Cardiac fibroblast (primary cell): Measurements from ENCODE around the gene CELF1.

Experiments
- DNase-seq, 2 donors: peaks; one replicate each; pipeline versions ENCODE4 v3.0.0 to v3.0.0-alpha.2; 2010; ENCODE audit warnings: low read depth in 2 of 2
- H3K4me3 ChIP-seq, 2 donors: replicated peaks in 1 of 2; 1 replicate in 1 of 2; 2 replicates in 1 of 2; pipeline ENCODE4 v1.5.1; 2011; ENCODE audit warnings: low read depth in 2 of 2, low read length in 2 of 2, mild to moderate bottlenecking in 2 of 2, moderate library complexity in 1 of 2
- TF ChIP-seq, protein P1 (sequence below): IDR thresholded peaks from one replicate; pipeline ENCODE4 v1.5.1; 2011; ENCODE audit warnings: low read depth, mild to moderate bottlenecking, low read length, inconsistent platforms

The CELF1 gene

DNA sequence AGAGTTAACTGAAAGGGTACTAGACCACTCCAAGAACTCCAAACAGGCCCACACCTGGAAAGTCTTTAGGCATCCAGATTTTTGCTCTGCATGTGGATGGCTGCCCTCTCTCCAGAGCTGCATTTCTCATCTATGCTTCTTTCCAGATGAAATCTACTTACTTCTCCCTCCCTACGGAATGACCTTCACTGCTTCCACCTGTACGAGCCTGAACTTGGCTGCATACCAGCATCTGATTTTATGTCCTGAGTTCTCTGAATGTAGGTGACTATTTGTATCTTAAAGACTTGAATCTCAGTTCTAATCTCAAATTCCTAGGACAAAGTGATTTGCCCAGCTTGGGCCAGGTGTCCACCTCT lies 13.3 kb downstream of the CELF1 start:
- H3K4me3 ChIP-seq: no peak overlapping the region
- TF ChIP-seq, protein P1, sequence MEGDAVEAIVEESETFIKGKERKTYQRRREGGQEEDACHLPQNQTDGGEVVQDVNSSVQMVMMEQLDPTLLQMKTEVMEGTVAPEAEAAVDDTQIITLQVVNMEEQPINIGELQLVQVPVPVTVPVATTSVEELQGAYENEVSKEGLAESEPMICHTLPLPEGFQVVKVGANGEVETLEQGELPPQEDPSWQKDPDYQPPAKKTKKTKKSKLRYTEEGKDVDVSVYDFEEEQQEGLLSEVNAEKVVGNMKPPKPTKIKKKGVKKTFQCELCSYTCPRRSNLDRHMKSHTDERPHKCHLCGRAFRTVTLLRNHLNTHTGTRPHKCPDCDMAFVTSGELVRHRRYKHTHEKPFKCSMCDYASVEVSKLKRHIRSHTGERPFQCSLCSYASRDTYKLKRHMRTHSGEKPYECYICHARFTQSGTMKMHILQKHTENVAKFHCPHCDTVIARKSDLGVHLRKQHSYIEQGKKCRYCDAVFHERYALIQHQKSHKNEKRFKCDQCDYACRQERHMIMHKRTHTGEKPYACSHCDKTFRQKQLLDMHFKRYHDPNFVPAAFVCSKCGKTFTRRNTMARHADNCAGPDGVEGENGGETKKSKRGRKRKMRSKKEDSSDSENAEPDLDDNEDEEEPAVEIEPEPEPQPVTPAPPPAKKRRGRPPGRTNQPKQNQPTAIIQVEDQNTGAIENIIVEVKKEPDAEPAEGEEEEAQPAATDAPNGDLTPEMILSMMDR: no peak
- DNase-seq: no peak

DNA sequence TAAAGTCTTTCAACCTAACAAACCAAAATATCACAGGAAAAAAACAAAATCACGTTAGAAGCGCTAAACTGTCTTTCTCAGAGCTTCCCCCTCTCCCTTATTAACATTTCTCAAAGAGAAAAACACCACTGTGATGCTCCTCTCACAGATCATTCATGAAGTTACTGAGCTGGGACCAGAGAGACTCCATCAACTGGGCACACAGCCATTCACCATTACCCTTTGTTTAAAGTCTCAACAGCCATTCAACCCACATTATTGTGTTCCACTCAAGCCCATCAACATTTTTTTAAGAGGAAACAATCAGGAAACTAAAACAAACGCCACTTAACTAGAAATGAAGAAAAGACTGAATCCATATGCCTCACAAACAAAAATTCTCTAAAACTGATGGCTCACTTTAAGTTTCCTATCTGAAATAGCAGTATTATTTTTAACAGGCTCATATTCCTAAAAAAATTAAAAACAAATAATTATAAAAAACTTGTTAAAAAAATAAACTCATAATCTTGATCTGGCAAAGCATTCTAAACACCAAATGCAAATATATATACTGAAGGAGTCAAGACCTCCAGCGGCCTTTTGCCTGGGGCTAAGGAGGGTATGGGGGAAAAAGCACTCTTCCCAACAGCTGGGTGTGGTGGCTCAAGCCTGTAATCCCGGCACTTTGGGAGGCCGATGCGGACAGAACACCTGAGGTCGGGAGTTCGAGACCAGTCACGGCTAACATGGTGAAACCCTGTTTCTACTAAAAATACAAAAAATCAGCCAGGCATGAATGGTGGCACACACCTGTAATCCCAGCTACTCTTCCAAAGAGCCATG lies 14.0 kb downstream of the CELF1 start:
- peak in 1 of 2 donors; percentile 26 for DNase-seq
- no peak overlapping the region for H3K4me3 ChIP-seq
- TF ChIP-seq, protein P1: no peak

DNA sequence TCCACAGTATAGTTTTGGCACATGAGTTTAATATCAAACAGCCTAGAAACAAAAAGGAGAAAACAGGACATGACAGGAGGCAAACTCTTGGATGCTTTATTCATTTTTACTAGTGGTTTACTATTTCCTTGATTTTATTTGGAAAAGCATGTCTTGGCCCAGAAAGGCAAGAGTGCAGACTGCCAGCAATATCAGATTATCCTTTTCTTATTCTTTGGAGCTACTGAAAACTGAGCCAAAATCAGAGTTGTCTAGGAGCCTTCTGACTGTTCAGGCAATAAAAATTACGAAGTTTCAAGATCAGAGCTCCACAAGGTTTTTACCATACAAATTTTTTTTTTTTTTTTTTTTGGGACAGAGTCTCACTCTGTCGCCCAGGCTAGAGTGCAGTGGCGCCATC lies 16.0 kb downstream of the CELF1 start:
- no peak for DNase-seq
- H3K4me3 ChIP-seq: no peak overlapping the region
- TF ChIP-seq, protein P1: no peak

DNA sequence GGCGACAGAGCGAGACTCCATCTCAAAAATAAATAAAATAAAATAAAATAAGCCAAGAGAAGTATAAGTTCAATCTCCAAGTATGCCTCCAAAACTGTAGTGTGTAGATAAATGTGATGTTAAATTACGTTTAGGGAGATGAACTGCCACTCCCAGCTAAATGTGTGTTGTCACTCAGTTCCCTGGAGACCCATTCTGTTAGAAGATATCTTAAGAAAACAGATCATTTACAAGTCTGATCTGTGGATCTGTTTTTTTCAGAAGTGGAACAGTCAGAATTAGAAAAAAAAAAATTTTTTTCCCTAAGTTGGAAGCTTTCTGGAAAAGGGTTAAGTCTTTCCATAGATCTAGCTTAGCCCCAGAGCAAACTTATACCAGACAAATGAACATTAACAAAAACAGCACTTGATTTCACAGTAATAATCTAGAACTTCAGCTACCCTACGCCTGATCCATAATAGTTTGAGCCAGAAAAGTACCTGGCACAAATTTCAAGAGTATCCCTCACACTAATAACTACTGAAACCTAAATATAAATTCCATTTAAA lies 18.2 kb downstream of the CELF1 start:
- no peak for DNase-seq
- TF ChIP-seq, protein P1: no peak
- H3K4me3 ChIP-seq: no peak overlapping the region

DNA sequence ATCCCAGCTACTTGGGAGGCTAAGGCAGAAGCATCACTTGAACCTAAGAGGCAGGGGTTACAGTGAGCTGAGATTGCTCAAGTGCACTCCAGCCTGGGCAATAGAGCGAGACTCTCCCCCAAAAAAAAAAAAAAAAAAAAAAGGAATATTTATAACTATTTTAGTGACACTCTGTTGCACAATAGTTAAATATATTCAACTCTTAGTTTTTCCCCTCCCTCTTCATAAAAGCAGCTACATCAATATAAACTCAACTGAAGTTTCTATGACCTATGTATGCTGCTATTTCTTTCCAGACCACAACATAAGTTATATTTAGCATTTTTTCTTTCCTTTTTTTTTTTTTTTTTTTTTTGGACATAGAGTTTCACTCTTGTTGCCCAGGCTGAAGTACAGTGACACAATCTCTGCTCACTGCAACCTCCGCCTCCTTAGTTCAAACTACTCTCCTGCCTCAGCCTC lies 19.2 kb downstream of the CELF1 start:
- H3K4me3 ChIP-seq: no peak overlapping the region
- TF ChIP-seq, protein P1: no peak
- peak; percentile 56 to 67 for DNase-seq

DNA sequence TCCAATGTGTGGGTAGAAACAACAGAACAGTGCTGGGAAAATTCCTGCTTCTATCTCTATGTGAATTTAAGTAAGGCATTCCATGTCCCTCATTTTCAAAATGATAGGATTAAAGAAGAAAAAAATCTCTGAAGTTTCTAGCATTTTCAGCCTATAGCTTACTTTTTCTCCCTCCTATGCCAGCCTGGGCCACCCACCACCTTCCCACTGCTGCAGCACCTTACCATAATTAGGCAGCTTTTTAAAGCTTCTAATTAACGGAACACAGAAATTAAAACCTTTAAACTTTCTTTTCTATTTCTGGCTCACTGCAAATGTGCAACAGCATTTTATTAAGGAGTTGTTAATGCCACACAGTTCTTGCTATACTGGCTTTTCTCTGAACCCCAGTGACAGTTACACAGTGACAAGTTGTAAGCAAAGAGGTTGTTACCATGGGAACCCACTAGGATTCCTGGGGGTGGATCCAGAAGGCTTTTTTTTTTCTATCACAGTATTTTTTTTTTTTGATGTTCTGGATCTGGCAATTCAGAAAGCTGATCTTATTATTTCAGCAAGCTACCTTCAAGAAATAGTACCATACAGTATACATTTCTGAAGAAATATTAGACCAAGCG lies 20.2 kb downstream of the CELF1 start:
- TF ChIP-seq, protein P1: no peak
- H3K4me3 ChIP-seq: no peak overlapping the region
- DNase-seq: peak in 1 of 2 donors; percentile 40
